ENCODE measurements around the gene CAMSAP3.

CAMSAP3 gene

DNA sequence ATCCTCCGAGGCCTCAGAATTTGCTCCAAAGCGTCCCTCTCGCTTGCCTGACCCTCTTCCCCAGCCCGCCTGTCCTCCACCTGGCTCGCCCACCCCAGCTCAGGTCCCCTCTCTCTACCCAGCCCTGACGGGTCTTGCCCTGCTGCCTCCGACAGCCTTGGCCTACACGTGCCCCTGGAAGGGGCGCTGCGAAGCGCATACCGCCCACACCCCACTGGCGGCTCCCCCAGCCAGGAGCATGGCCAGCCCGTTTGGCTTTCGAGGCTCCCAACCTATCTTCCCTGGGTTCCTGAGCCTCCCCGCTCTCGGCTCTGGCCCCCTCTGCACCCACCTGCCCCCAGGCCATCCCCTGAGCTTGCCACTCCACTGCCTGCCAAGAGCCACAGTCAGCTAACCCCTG lies 29.1 kb downstream of the CAMSAP3 start:
- no peak for DNase-seq (ENCODE audit: low spot score)
- no peak for TF ChIP-seq CTCF (IDR thresholded peaks at IDR 0.05; ENCODE audit: borderline replicate concordance, control extremely low read depth, extremely low read depth, insufficient read depth, missing control alignments)
- in situ Hi-C loops (cut with MboI; ENCODE audit: low sequenced_read_pairs, unreplicated experiment), result no loop called here

- TF ChIP-seq CTCF (IDR thresholded peaks at IDR 0.05; ENCODE audit: borderline replicate concordance, control extremely low read depth, extremely low read depth, insufficient read depth, missing control alignments), result no peak
- DNase-seq (ENCODE audit: low spot score), result no peak
- in situ Hi-C loops (cut with MboI; ENCODE audit: low sequenced_read_pairs, unreplicated experiment), result no loop called here
These were observed 30.2 kb downstream of the CAMSAP3 start for GRCh38 chr19:7625763-7626372.

DNA sequence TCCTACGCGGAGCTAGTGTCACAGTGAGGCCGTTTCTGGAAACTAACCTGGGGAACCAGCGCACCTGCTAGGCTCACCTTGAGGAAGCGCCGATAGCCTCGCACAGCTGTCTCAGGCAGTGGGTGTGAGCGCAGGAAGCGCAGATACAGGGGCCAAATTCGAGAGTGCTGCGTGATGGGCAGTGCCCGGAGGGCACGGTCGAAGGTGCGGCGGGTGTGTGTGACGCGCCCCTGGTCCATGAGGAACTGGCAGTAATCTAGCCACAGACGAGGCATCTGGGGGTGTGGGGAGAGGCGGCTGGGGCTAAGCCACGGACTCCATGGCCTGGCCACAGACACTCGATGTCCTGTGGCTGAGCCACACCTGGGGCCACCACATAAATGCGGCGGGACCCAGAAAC lies 31.5 kb downstream of the CAMSAP3 start:
- no peak for TF ChIP-seq CTCF (IDR thresholded peaks at IDR 0.05; ENCODE audit: borderline replicate concordance, control extremely low read depth, extremely low read depth, insufficient read depth, missing control alignments)
- DNase-seq (ENCODE audit: low spot score), result no peak
- in situ Hi-C loops (cut with MboI; ENCODE audit: low sequenced_read_pairs, unreplicated experiment), result no loop called here

DNA sequence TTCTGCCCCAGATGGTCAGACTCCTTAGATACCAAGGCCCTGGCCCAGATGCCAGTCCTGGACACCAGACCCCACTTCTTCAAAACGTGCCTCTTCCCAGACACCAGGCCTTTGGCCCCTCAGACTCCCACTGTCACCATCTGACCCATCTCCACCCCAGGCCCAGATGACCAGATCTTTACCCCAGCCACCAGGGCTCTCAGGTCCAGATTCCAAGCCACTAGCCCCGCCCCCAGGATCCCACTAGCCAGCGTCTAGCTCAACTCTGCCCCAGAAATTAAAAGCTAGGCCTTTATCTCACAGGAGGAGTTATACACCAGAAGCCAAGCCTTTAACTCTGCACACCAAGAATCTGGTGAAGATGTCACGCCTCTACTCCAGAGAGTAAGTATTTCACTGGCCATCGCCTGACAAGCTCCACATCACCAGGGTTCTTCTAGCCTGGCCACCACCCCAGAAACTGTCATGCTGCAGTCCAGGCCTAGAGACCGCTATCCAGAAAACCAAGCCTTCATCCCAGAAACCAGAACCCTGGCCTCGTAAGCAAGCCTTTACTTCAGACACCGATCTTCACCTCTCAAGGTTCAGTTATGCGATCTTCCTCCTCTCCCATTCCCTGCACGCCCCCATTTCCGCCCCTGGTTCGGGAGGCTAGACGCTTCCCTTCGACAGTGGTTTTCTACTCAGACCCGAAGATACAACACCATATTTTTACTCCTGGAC lies 33.1 kb downstream of the CAMSAP3 start:
- no peak for DNase-seq (ENCODE audit: low spot score)
- TF ChIP-seq CTCF (IDR thresholded peaks at IDR 0.05; ENCODE audit: borderline replicate concordance, control extremely low read depth, extremely low read depth, insufficient read depth, missing control alignments), result no peak
- in situ Hi-C loops (cut with MboI; ENCODE audit: low sequenced_read_pairs, unreplicated experiment), result no loop called here

- no peak for TF ChIP-seq CTCF (IDR thresholded peaks at IDR 0.05; ENCODE audit: borderline replicate concordance, control extremely low read depth, extremely low read depth, insufficient read depth, missing control alignments)
- DNase-seq (ENCODE audit: low spot score), result peak; percentile 99
- in situ Hi-C loops (cut with MboI; ENCODE audit: low sequenced_read_pairs, unreplicated experiment), result no loop called here
These were observed 33.8 kb downstream of the CAMSAP3 start, which contains the start of the genes PET100 and XAB2 for GRCh38 chr19:7629347-7630054. PET100 (plus strand) TSS chr19:7629793; CDS start chr19:7629834, 41 bp downstream. XAB2 (minus strand) TSS chr19:7629545; CDS start chr19:7629527, 18 bp downstream.

DNA sequence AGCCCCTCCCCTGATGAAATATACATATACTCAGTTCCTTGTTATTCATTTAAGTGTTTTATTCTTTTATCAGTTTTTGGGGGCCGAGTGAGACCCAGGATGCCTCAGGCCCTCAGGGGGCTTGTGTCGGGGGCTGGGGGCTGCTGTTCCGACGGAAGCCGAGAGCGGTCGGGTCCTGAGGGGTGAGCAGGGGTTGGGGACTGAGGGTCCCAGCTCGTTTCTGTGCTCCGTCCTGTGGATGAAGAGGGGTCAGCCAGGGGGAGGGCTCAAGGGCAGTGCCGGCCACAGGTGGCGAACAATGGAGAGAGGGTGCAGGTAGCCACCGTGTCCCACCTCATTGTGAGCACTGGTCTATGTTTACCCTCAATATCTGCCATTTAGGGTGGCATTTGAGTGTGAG lies 35.9 kb downstream of the CAMSAP3 start:
- in situ Hi-C loops (cut with MboI; ENCODE audit: low sequenced_read_pairs, unreplicated experiment), result no loop called here
- DNase-seq (ENCODE audit: low spot score), result no peak
- no peak for TF ChIP-seq CTCF (IDR thresholded peaks at IDR 0.05; ENCODE audit: borderline replicate concordance, control extremely low read depth, extremely low read depth, insufficient read depth, missing control alignments)

Measured in GM13976 (cell line).